ENCODE measurements around the gene PIAS4.

PIAS4 gene

GRCh38 chr19:3986260-3987041 lies 21.1 kb upstream of the PIAS4 start:
- H3F3A ChIP-seq (ENCODE audit: control insufficient read depth, insufficient read depth) = peaks cover 56% of the 10 kb centered on the region
- H3K27ac ChIP-seq (ENCODE audit: low read depth, low read length) = peak overlapping the region; percentile 89
- H3K4me1 ChIP-seq (ENCODE audit: control insufficient read depth, low read length) = peaks cover 67% of the 10 kb centered on the region
- peak overlapping the region; percentile 95 for H3K4me2 ChIP-seq (ENCODE audit: low read length)
- H3K79me2 ChIP-seq (ENCODE audit: control insufficient read depth, low read length) = peaks cover 39% of the 10 kb centered on the region
- TF ChIP-seq CTCF (IDR thresholded peaks at IDR 0.05; ENCODE audit: low read depth, low read length, poor library complexity, severe bottlenecking) = peak; percentile 78
- no peak for TF ChIP-seq EZH2phosphoT487 (IDR thresholded peaks at IDR 0.05; ENCODE audit: borderline replicate concordance, low read length)
- no peaks in the 10 kb centered on the region for H3K27me3 ChIP-seq (ENCODE audit: control insufficient read depth, low read length)
- H3K4me3 ChIP-seq (ENCODE audit: low read length) = peak overlapping the region; percentile 99
- peaks cover 38% of the 10 kb centered on the region for H3K36me3 ChIP-seq (ENCODE audit: control insufficient read depth, low read length)
- H4K20me1 ChIP-seq (ENCODE audit: control insufficient read depth, insufficient read depth, low read depth, low read length) = peaks cover 35% of the 10 kb centered on the region
- no peaks in the 10 kb centered on the region for H3K9me2 ChIP-seq (replicated peaks; ENCODE audit: control insufficient read depth, low read length)
- no peaks in the 10 kb centered on the region for H3K9me3 ChIP-seq (ENCODE audit: control insufficient read depth, insufficient read depth, low read length)

DNA sequence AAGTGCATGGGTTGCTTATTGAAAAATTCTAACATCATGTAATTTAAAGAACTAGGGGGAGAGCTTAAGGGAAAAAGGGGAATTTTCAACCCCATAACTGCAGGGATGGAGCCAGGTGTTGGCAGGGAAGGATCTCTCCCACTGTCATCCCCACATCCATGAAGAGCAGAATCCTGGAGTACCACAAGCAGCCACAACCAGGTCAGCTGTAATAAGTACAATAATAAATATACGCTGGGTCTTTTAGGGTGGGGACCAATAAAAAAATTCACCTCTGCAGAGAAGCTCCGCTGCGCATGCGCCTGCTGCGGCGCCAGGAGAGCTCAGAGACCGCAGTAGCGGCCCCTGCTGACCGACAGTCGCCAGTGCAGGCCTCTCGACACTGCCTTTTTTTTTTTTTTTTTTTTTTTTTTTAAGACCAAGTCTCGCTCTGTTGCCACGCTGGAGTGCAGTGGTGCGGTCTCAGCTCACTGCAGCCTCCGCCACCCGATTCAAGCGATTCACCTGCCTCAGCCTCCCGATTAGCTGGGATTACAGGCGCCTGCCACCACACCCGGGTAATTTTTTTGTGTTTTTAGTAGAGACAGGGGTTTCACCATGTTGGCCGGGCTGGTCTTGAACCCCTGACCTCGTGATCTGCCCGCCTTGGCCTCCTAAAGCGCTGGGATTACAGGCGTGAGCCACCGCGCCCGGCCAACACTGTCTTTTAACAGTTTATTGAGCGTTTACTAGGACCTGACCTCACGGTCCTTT lies 19.7 kb upstream of the PIAS4 start:
- Histone ChIP-seq H4K20me1 (ENCODE audit: control insufficient read depth, insufficient read depth, low read depth, low read length) (peaks cover 23% of the 10 kb centered on the region), H3K27me3 (ENCODE audit: control insufficient read depth, low read length) (no peaks in the 10 kb centered on the region), H3K4me1 (ENCODE audit: control insufficient read depth, low read length) (peaks cover 57% of the 10 kb centered on the region), H3K27ac (ENCODE audit: low read depth, low read length) (peak overlapping the region; percentile 89), H3K9me2 (replicated peaks; ENCODE audit: control insufficient read depth, low read length) (no peaks in the 10 kb centered on the region), H3K79me2 (ENCODE audit: control insufficient read depth, low read length) (peaks cover 26% of the 10 kb centered on the region), H3K4me3 (ENCODE audit: low read length) (peak overlapping the region; percentile 99), H3K9me3 (ENCODE audit: control insufficient read depth, insufficient read depth, low read length) (no peaks in the 10 kb centered on the region), H3K4me2 (ENCODE audit: low read length) (peak overlapping the region; percentile 95), H3K36me3 (ENCODE audit: control insufficient read depth, low read length) (peaks cover 24% of the 10 kb centered on the region), H3F3A (ENCODE audit: control insufficient read depth, insufficient read depth) (peaks cover 46% of the 10 kb centered on the region)
- TF ChIP-seq EZH2phosphoT487 (IDR thresholded peaks at IDR 0.05; ENCODE audit: borderline replicate concordance, low read length) (no peak), CTCF (IDR thresholded peaks at IDR 0.05; ENCODE audit: low read depth, low read length, poor library complexity, severe bottlenecking) (peak; percentile 67)

DNA sequence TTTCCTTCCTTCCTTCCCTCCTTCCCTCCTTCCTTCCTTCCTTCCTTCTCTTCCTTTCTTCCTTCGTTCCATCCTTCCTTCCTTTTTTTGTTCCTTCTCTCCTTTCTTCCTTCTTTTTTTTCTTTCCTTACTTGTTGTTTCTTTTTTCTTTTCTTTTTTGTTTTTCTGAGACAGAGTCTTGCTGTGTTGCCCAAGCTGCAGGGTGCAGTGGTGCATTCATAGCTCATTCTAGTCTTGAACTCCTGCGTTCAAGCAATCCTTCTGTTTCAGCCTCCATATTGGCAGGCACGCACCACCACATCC lies 16.8 kb upstream of the PIAS4 start:
- Histone ChIP-seq H3F3A (ENCODE audit: control insufficient read depth, insufficient read depth) (peaks cover 27% of the 10 kb centered on the region), H3K27ac (ENCODE audit: low read depth, low read length) (no peak overlapping the region), H3K4me1 (ENCODE audit: control insufficient read depth, low read length) (peaks cover 40% of the 10 kb centered on the region), H4K20me1 (ENCODE audit: control insufficient read depth, insufficient read depth, low read depth, low read length) (no peaks in the 10 kb centered on the region), H3K27me3 (ENCODE audit: control insufficient read depth, low read length) (no peaks in the 10 kb centered on the region), H3K4me2 (ENCODE audit: low read length) (0 out of 2 replicates have a peak overlapping the region, but pooled peaks have one; percentile 27), H3K79me2 (ENCODE audit: control insufficient read depth, low read length) (no peaks in the 10 kb centered on the region), H3K36me3 (ENCODE audit: control insufficient read depth, low read length) (no peaks in the 10 kb centered on the region), H3K9me2 (replicated peaks; ENCODE audit: control insufficient read depth, low read length) (no peaks in the 10 kb centered on the region), H3K9me3 (ENCODE audit: control insufficient read depth, insufficient read depth, low read length) (no peaks in the 10 kb centered on the region), H3K4me3 (ENCODE audit: low read length) (peak overlapping the region; percentile 66)
- TF ChIP-seq CTCF (IDR thresholded peaks at IDR 0.05; ENCODE audit: low read depth, low read length, poor library complexity, severe bottlenecking) (no peak), EZH2phosphoT487 (IDR thresholded peaks at IDR 0.05; ENCODE audit: borderline replicate concordance, low read length) (no peak)
